NCI-H2171 (cell line): ENCODE measurements around the gene IDH3G.
"Not testable (repeated sequence)": the region's sequence is repeated elsewhere in the genome, so short reads cannot be mapped to it uniquely, and the experiment has no call there.

Source experiments
- DNase-seq: peaks from one replicate; lab custom pipeline; 2025; lab: John Stamatoyannopoulos, UW

IDH3G gene

GRCh38 chrX:153794018-153794896 is at the start of gene IDH3G, which contains the start of gene SSR4:
IDH3G (minus strand) TSS chrX:153794375; CDS start chrX:153794326, 49 bp downstream.
SSR4 (plus strand) TSS chrX:153794668; CDS start chrX:153794688, 20 bp downstream.
- peak; percentile 87 for DNase-seq

- DNase-seq: no peak
These were observed 42.7 kb upstream of the IDH3G start for GRCh38 chrX:153836921-153837320.

GRCh38 chrX:153832728-153833127 is 38.6 kb upstream of the IDH3G start:
- no peak for DNase-seq

GRCh38 chrX:153831429-153832150 is 37.4 kb upstream of the IDH3G start:
- no peak for DNase-seq

- DNase-seq: no peak
These were observed 36.7 kb upstream of the IDH3G start for GRCh38 chrX:153830640-153831428.

- DNase-seq: no peak
These were observed 35.8 kb upstream of the IDH3G start, which contains the start of gene PDZD4 for GRCh38 chrX:153829799-153830639. PDZD4 (minus strand) TSS chrX:153830544; CDS start chrX:153830298, 246 bp downstream.

GRCh38 chrX:153829549-153829798 is 35.3 kb upstream of the IDH3G start:
- no peak for DNase-seq

GRCh38 chrX:153828723-153829548 is 34.8 kb upstream of the IDH3G start:
- DNase-seq: no peak

GRCh38 chrX:153828308-153828707 is 34.1 kb upstream of the IDH3G start:
- no peak for DNase-seq

- DNase-seq: no peak
These were observed 33.7 kb upstream of the IDH3G start for GRCh38 chrX:153827903-153828302.

GRCh38 chrX:153827016-153827415 is 32.8 kb upstream of the IDH3G start:
- DNase-seq: no peak

GRCh38 chrX:153825042-153825441 is 30.9 kb upstream of the IDH3G start:
- no peak for DNase-seq

- DNase-seq: no peak
These were observed 30.2 kb upstream of the IDH3G start for GRCh38 chrX:153824348-153824747.

- DNase-seq: no peak
These were observed 26.9 kb upstream of the IDH3G start for GRCh38 chrX:153821066-153821465.

- DNase-seq: peak; percentile 50
These were observed 26.4 kb upstream of the IDH3G start for GRCh38 chrX:153820601-153821000.

- DNase-seq: no peak
These were observed 25.3 kb upstream of the IDH3G start for GRCh38 chrX:153819384-153820040.

GRCh38 chrX:153818571-153819383 is 24.6 kb upstream of the IDH3G start:
- DNase-seq: peak; percentile 37

GRCh38 chrX:153818064-153818463 is 23.9 kb upstream of the IDH3G start:
- DNase-seq: not testable (repeated sequence)
